Thyroid gland (tissue), 4 donors: ENCODE data around the gene CCBE1. TPM values are rescaled to one million over a fixed set of nuclear protein-coding genes. Genes with fewer than 3 reads are reported as not detected.

Experiments used
- DNase-seq, 2 donors: peaks; one replicate each; pipeline ENCODE4 v3.0.0-alpha.2; 2019
- H3K27ac ChIP-seq, 3 donors: fragments of 200-600 bp; sonication (generic); 1 replicate in 2 of 3; 2 replicates in 1 of 3; pipeline ENCODE4 v1.5.1; 2016 to 2019; ENCODE audit warnings: mild to moderate bottlenecking in 1 of 3, moderate library complexity in 1 of 3
- H3K27me3 ChIP-seq: fragments of 200-600 bp; sonication (generic); one replicate; pipeline ENCODE4 v1.5.1; 2019
- H3K36me3 ChIP-seq, 2 donors: fragments of 200-600 bp; sonication (generic); one replicate each; pipeline ENCODE4 v1.5.1; 2016 to 2019
- H3K4me1 ChIP-seq, 2 donors: fragments of 200-600 bp; sonication (generic); one replicate each; pipeline ENCODE4 v1.5.1; 2017 to 2019
- H3K4me3 ChIP-seq, 3 donors: fragments of 200-600 bp; sonication (generic); replicated peaks in 1 of 3; 1 replicate in 2 of 3; 2 replicates in 1 of 3; pipeline ENCODE4 v1.5.1; 2016; ENCODE audit warnings: mild to moderate bottlenecking in 1 of 3
- H3K9me3 ChIP-seq: fragments of 200-600 bp; sonication (generic); one replicate; pipeline ENCODE4 v1.5.1; 2017
- CTCF ChIP-seq, 6 experiments: fragments of 200-600 bp in 3 of 6; fragments of 450-650 bp in 3 of 6; sonication (generic) in 3 of 6; IDR thresholded peaks; one replicate each; pipeline ENCODE4 v1.5.1; 2016 to 2019; ENCODE audit warnings: antibody characterized with exemption in 6 of 6, mild to moderate bottlenecking in 2 of 6, inconsistent platforms in 1 of 6, moderate library complexity in 1 of 6
- POLR2A ChIP-seq, 2 donors: fragments of 450-650 bp; IDR thresholded peaks; one replicate each; pipeline ENCODE4 v1.6.1; 2017; ENCODE audit warnings: antibody characterized with exemption in 2 of 2, mild to moderate bottlenecking in 2 of 2, moderate library complexity in 1 of 2
- WGBS, 2 donors: methylation state at CpG; one replicate each; pipeline ENCODE4 v1.1.5; 2017; 5-methylcytosine and 5-hydroxymethylcytosine counted together
- intact Hi-C: fragments of 100-400 bp; cut with DNase I; formaldehyde crosslinking; loops from one replicate; pipeline ENCODE4 v1.15.1; 2023
- total RNA-seq, 4 donors: library from RNA; depleted of rRNA; stranded (reverse); fragments of >200 nt; gene quantifications; one replicate each; pipeline ENCODE4 v1.2.3, GENCODE V29; 2016

Gene CCBE1
- total RNA-seq = 1 to 10 TPM in 2 of 4 donors, under 1 TPM in 2; 0.34 to 9.0 (median 1.1) TPM

GRCh38 chr18:59697236-59697932 is at the start of gene CCBE1:
Gene CCBE1, minus strand, starts transcription at chr18:59697423.
- no peaks in the 10 kb centered on the region for H3K9me3 ChIP-seq
- peak within 1 kb of the TSS in 1 of 3 donors; percentile 12 for H3K4me3 ChIP-seq
- TF ChIP-seq POLR2A (IDR thresholded peaks at IDR 0.05) = no peak
- peak; percentile 39 to 80 (median 60) for TF ChIP-seq CTCF (IDR thresholded peaks at IDR 0.05)
- H3K27ac ChIP-seq = no peak within 1 kb of the TSS
- no peaks in the 10 kb centered on the region for H3K36me3 ChIP-seq
- 1 to 2% methylated on average over 27 to 35 of the region's 46 CpGs for WGBS, 2 donors
- peaks cover 14 to 25% of the 10 kb centered on the region in 2 donors for H3K4me1 ChIP-seq
- peaks cover 6% of the 10 kb centered on the region for H3K27me3 ChIP-seq
- intact Hi-C loops = no loop called here
- peak; percentile 56 to 64 for DNase-seq

GRCh38 chr18:59744271-59744721 is 47.1 kb upstream of the CCBE1 start:
- Histone ChIP-seq H3K27me3 (no peaks in the 10 kb centered on the region), H3K36me3 (no peaks in the 10 kb centered on the region), H3K9me3 (no peaks in the 10 kb centered on the region), H3K4me3 (no peak overlapping the region), H3K27ac (no peak overlapping the region), H3K4me1 (peaks cover 11 to 16% of the 10 kb centered on the region in 2 donors)
- no peak for DNase-seq
- TF ChIP-seq POLR2A (IDR thresholded peaks at IDR 0.05) = no peak
- TF ChIP-seq CTCF (IDR thresholded peaks at IDR 0.05) = no peak
- intact Hi-C loops = no loop called here
- 94 to 95% methylated on average over 4 of the region's 4 CpGs for WGBS, 2 donors

- H3K9me3 ChIP-seq = no peaks in the 10 kb centered on the region
- no peaks in the 10 kb centered on the region for H3K27me3 ChIP-seq
- H3K4me3 ChIP-seq = no peak overlapping the region
- no peak for TF ChIP-seq CTCF (IDR thresholded peaks at IDR 0.05)
- no peak for TF ChIP-seq POLR2A (IDR thresholded peaks at IDR 0.05)
- H3K4me1 ChIP-seq = peaks cover 11 to 16% of the 10 kb centered on the region in 2 donors
- intact Hi-C loops = no loop called here
- DNase-seq = no peak
- H3K27ac ChIP-seq = no peak overlapping the region
- H3K36me3 ChIP-seq = no peaks in the 10 kb centered on the region
- 83 to 85% methylated on average over 3 of the region's 3 CpGs for WGBS, 2 donors
These were observed 46.3 kb upstream of the CCBE1 start for GRCh38 chr18:59743566-59743965.

- Histone ChIP-seq H3K4me3 (no peak overlapping the region), H3K36me3 (no peaks in the 10 kb centered on the region), H3K4me1 (peaks cover 11 to 16% of the 10 kb centered on the region in 2 donors), H3K27ac (peak overlapping the region in 2 of 3 donors; percentile 46 to 54), H3K27me3 (no peaks in the 10 kb centered on the region), H3K9me3 (no peaks in the 10 kb centered on the region)
- peak; percentile 79 to 86 for DNase-seq
- peak in 1 of 6 experiments; percentile 10 for TF ChIP-seq CTCF (IDR thresholded peaks at IDR 0.05)
- no peak for TF ChIP-seq POLR2A (IDR thresholded peaks at IDR 0.05)
- 36 to 37% methylated on average over 8 of the region's 8 CpGs for WGBS, 2 donors
- intact Hi-C loops = no loop called here
These were observed 45.3 kb upstream of the CCBE1 start for GRCh38 chr18:59742325-59743111.

GRCh38 chr18:59740141-59740540 is 42.9 kb upstream of the CCBE1 start:
- intact Hi-C loops = no loop called here
- Histone ChIP-seq H3K27me3 (no peaks in the 10 kb centered on the region), H3K27ac (no peak overlapping the region), H3K36me3 (no peaks in the 10 kb centered on the region), H3K9me3 (no peaks in the 10 kb centered on the region), H3K4me3 (no peak overlapping the region), H3K4me1 (peaks cover 11 to 19% of the 10 kb centered on the region in 2 donors)
- no peak for TF ChIP-seq CTCF (IDR thresholded peaks at IDR 0.05)
- TF ChIP-seq POLR2A (IDR thresholded peaks at IDR 0.05) = no peak
- no peak for DNase-seq
